DND-41 (cell line): ENCODE results near the gene C17orf107.
A peak's percentile ranks its signal among the peaks of the same experiment; 100 is the strongest.

ENCODE experiments used
- ATAC-seq: fragments of 200-7000 bp; cut with Tn5 transposase; 3 replicates; pipeline ENCODE4 v1.9.1; 2021; ENCODE audit warnings: low read depth; ENCODE audit not compliant: insufficient read depth
- DNase-seq: peaks from one replicate; pipeline ENCODE4 v3.0.0-alpha.2; 2020
- H2AFZ ChIP-seq: 2 replicates; pipeline ENCODE4 v1.6.0; 2012; ENCODE audit warnings: low read depth, low read length
- H3K27ac ChIP-seq: 2 replicates; pipeline ENCODE4 v1.5.1; 2012; ENCODE audit warnings: low read length, inconsistent platforms
- H3K27me3 ChIP-seq: fragments of 200-600 bp; sonication (generic); 2 replicates; pipeline ENCODE4 v1.6.0; 2012; ENCODE audit warnings: low read length, mild to moderate bottlenecking, inconsistent platforms; ENCODE audit not compliant: insufficient read depth, poor library complexity
- H3K36me3 ChIP-seq: 2 replicates; pipeline ENCODE4 v1.5.1; 2012; ENCODE audit warnings: low read length, inconsistent platforms; ENCODE audit not compliant: insufficient read depth
- H3K4me1 ChIP-seq: 2 replicates; pipeline ENCODE4 v1.5.1; 2012; ENCODE audit warnings: mild to moderate bottlenecking, low read length; ENCODE audit not compliant: insufficient read depth
- H3K4me2 ChIP-seq: 2 replicates; pipeline ENCODE4 v1.6.0; 2012; ENCODE audit warnings: mild to moderate bottlenecking, moderate library complexity, low read length, inconsistent platforms; ENCODE audit not compliant: insufficient read depth
- H3K4me3 ChIP-seq, 2 experiments: fragments of 200-600 bp in 1 of 2; shearing (Covaris generic) in 1 of 2; 2 replicates each; pipeline ENCODE4 v1.5.1; 2012 to 2016; ENCODE audit warnings: inconsistent platforms in 2 of 2, low read length in 2 of 2, mild to moderate bottlenecking in 2 of 2, low read depth in 1 of 2, moderate library complexity in 1 of 2
- H3K79me2 ChIP-seq: 2 replicates; pipeline ENCODE4 v1.6.0; 2012; ENCODE audit warnings: low read length, inconsistent platforms; ENCODE audit not compliant: insufficient read depth
- H3K9ac ChIP-seq: 2 replicates; pipeline ENCODE4 v1.6.0; 2012; ENCODE audit warnings: low read depth, mild to moderate bottlenecking, inconsistent platforms, low read length, moderate library complexity
- H3K9me3 ChIP-seq: 2 replicates; pipeline ENCODE4 v1.5.1; 2012; ENCODE audit warnings: low read length, moderate library complexity, mild to moderate bottlenecking, inconsistent platforms; ENCODE audit not compliant: insufficient read depth, severe bottlenecking
- H4K20me1 ChIP-seq: 2 replicates; pipeline ENCODE4 v1.6.0; 2012; ENCODE audit warnings: low read length; ENCODE audit not compliant: insufficient read depth
- EZH2 ChIP-seq: IDR thresholded peaks from 3 replicates; pipeline ENCODE4 v1.6.1; 2012; ENCODE audit warnings: borderline replicate concordance, low read depth, mild to moderate bottlenecking, moderate library complexity, low read length, inconsistent platforms; ENCODE audit not compliant: severe bottlenecking
- TF ChIP-seq, protein P1 (sequence below): IDR thresholded peaks from 2 replicates; pipeline ENCODE4 v1.5.1; 2012; ENCODE audit warnings: borderline replicate concordance, low read length, moderate library complexity, mild to moderate bottlenecking; ENCODE audit not compliant: poor library complexity, severe bottlenecking; ENCODE audit errors: extremely low read depth

The C17orf107 gene

GRCh38 chr17:4941319-4941610, 41.9 kb downstream of the C17orf107 start:
- Histone ChIP-seq H3K79me2 (peaks cover 77% of the 10 kb centered on the region), H3K36me3 (peaks cover 76% of the 10 kb centered on the region), H2AFZ (no peak overlapping the region), H3K4me1 (peaks cover 69% of the 10 kb centered on the region), H3K4me2 (peak overlapping the region; percentile 97), H3K27me3 (no peaks in the 10 kb centered on the region), H4K20me1 (peaks cover 59% of the 10 kb centered on the region), H3K9me3 (no peaks in the 10 kb centered on the region), H3K27ac (peak overlapping the region; percentile 94), H3K9ac (peak overlapping the region; percentile 82), H3K4me3 (peak overlapping the region; percentile 54 to 77)
- TF ChIP-seq EZH2 = no peak
- TF ChIP-seq, protein P1, sequence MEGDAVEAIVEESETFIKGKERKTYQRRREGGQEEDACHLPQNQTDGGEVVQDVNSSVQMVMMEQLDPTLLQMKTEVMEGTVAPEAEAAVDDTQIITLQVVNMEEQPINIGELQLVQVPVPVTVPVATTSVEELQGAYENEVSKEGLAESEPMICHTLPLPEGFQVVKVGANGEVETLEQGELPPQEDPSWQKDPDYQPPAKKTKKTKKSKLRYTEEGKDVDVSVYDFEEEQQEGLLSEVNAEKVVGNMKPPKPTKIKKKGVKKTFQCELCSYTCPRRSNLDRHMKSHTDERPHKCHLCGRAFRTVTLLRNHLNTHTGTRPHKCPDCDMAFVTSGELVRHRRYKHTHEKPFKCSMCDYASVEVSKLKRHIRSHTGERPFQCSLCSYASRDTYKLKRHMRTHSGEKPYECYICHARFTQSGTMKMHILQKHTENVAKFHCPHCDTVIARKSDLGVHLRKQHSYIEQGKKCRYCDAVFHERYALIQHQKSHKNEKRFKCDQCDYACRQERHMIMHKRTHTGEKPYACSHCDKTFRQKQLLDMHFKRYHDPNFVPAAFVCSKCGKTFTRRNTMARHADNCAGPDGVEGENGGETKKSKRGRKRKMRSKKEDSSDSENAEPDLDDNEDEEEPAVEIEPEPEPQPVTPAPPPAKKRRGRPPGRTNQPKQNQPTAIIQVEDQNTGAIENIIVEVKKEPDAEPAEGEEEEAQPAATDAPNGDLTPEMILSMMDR = no peak
- ATAC-seq (no peak), DNase-seq (no peak)

DNA sequence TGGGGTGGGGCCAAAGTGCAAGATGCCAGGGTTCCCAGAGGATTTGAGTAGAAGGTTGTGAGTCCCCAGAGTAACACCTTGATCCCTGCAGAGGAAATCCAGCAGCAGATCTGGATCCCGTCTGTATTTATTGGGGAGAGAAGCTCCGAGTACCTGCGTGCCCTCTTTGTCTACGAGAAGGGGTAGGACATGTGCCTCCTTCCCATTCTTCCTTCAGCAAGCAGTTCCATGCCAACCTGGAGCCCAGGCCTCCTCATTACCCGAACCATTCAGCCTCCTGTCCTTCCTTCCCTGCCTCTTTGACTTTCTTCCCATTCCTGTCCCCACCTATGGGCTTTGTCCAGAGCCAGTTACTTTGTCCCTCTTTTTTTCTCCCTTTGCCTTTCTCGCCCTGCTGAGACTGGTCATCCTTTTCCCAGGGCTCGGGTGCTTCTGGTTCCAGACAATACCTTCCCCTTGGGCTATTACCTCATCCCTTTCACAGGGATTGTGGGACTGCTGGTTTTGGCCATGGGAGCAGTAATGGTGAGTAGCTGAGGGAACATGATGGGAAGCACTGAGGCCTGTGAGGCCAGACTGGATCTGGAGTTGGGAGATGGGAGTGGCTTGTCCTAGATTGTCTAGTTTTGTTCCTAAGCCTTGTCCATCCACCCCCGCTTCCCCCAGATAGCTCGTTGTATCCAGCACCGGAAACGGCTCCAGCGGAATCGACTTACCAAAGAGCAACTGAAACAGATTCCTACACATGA, 43.6 kb downstream of the C17orf107 start:
- Histone ChIP-seq H3K9me3 (no peaks in the 10 kb centered on the region), H3K27ac (peak overlapping the region; percentile 21; the same call in 1 of the 2 replicates), H3K36me3 (peaks cover 77% of the 10 kb centered on the region), H3K4me3 (peak overlapping the region in 1 of 2 experiments; percentile 77; a peak in 1 of 4 replicates), H3K27me3 (no peaks in the 10 kb centered on the region), H2AFZ (no peak overlapping the region), H4K20me1 (peaks cover 69% of the 10 kb centered on the region), H3K4me2 (peak overlapping the region; percentile 97), H3K9ac (peak overlapping the region; percentile 82), H3K79me2 (peaks cover 93% of the 10 kb centered on the region), H3K4me1 (peaks cover 78% of the 10 kb centered on the region)
- TF ChIP-seq, protein P1 = no peak
- TF ChIP-seq EZH2 = no peak
- no peak for ATAC-seq
- DNase-seq = no peak

DNA sequence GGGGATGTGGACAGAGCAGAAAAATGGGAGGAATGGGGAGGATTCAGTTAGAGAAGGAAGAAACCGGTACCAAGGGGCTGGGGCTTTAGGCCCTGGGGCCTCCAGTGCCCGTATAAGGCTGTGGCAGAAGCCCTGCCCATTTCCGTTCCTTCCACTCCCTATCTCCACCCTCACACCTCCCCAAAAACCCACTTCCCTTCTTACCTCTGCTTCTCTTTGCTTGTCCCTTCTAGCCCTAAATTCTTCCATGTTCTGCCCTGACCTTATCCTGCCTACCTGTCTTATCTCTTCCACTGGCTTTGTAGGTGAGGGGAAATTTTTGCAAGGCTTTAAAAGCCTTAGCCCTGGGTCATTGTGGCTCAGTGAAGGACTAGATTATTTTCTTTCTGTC, 44.8 kb downstream of the C17orf107 start:
- peak overlapping the region; percentile 51 for H3K27ac ChIP-seq
- peak; percentile 27 for ATAC-seq
- peak overlapping the region; percentile 82; the same call in 1 of the 2 replicates for H3K9ac ChIP-seq
- peak overlapping the region; percentile 97 for H3K4me2 ChIP-seq
- H4K20me1 ChIP-seq = peaks cover 60% of the 10 kb centered on the region
- no peak overlapping the region for H2AFZ ChIP-seq
- H3K79me2 ChIP-seq = peaks cover 85% of the 10 kb centered on the region
- peaks cover 70% of the 10 kb centered on the region for H3K36me3 ChIP-seq
- H3K4me3 ChIP-seq = peak overlapping the region in 1 of 2 experiments; percentile 26; a peak in 1 of 4 replicates
- H3K27me3 ChIP-seq = no peaks in the 10 kb centered on the region
- H3K9me3 ChIP-seq = no peaks in the 10 kb centered on the region
- no peak for TF ChIP-seq EZH2
- TF ChIP-seq, protein P1 = no peak
- H3K4me1 ChIP-seq = peaks cover 70% of the 10 kb centered on the region
- peak; percentile 73 for DNase-seq
